Measurements from ENCODE around the gene INMT. TPM values are rescaled to one million over a fixed set of nuclear protein-coding genes. Genes with fewer than 3 reads are reported as not detected.
A peak's percentile ranks its signal among the peaks of the same experiment; 100 is the strongest.

Gene INMT
- total RNA-seq, 1 donor from 2014 or later: 0.09 TPM

GRCh38 chr7:30765408-30765807 is 13.5 kb downstream of the INMT start:
- Histone ChIP-seq H3K9me3 (ENCODE audit: insufficient read depth, low read depth, low read length) (no peaks in the 10 kb centered on the region), H3K4me3 (ENCODE audit: insufficient read depth, low read depth, low read length) (no peak overlapping the region), H2AFZ (ENCODE audit: low read depth, low read length) (no peak overlapping the region), H3K4me2 (ENCODE audit: low read length) (no peak overlapping the region), H3K27me3 (ENCODE audit: insufficient read depth, low read length) (peaks cover 6% of the 10 kb centered on the region), H3K4me1 (ENCODE audit: insufficient read depth, low read length) (no peaks in the 10 kb centered on the region), H3K27ac (ENCODE audit: low read depth, low read length) (no peak overlapping the region), H4K20me1 (ENCODE audit: insufficient read depth, low read length) (no peaks in the 10 kb centered on the region), H3K9ac (ENCODE audit: low read length) (no peak overlapping the region), H3K79me2 (ENCODE audit: insufficient read depth, low read length) (no peaks in the 10 kb centered on the region), H3K36me3 (ENCODE audit: insufficient read depth, low read length) (no peaks in the 10 kb centered on the region)
- no peak for TF ChIP-seq EZH2 (IDR thresholded peaks at IDR 0.05; ENCODE audit: insufficient read depth, low read length)
- TF ChIP-seq CTCF (IDR thresholded peaks at IDR 0.05; ENCODE audit: insufficient read depth, low read depth, low read length): no peak
- FAIRE-seq (no peak), DNase-seq (ENCODE audit: low read depth) (no peak)
- Mint-ChIP-seq H3K4me1 (ENCODE audit: low read depth, unreplicated experiment) (peaks cover 4% of the 10 kb centered on the region), H3K27me3 (ENCODE audit: low read depth, unreplicated experiment) (peaks cover 19% of the 10 kb centered on the region), H3K36me3 (ENCODE audit: low read depth, unreplicated experiment) (no peaks in the 10 kb centered on the region), H3K27ac (ENCODE audit: unreplicated experiment) (no peak overlapping the region), H3K4me3 (ENCODE audit: unreplicated experiment) (no peak overlapping the region), H3K9me3 (ENCODE audit: unreplicated experiment) (peaks cover 8% of the 10 kb centered on the region)

DNA sequence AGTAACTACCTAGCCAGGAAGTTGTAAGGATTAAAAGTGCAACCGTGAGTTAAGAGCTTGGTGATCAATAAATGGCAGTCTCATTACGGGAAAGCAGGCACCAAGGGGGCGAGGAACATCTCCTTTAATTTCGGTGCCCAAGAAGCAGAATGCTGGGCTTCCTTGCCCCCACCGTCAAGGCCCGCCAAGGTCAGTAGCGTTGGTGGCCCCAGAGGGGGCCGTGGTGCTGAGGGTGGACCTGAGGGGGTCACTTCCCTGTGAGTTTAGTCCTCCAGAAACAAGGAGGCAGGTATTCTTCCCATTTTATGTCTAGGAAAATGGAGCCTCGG is 18.9 kb downstream of the INMT start:
- no peak overlapping the region for H3K27ac ChIP-seq (ENCODE audit: low read depth, low read length)
- no peak for DNase-seq (ENCODE audit: low read depth)
- H3K9ac ChIP-seq (ENCODE audit: low read length): peak overlapping the region; percentile 87
- Mint-ChIP-seq H3K4me1 (ENCODE audit: low read depth, unreplicated experiment) (peaks cover 4% of the 10 kb centered on the region), H3K9me3 (ENCODE audit: unreplicated experiment) (peaks cover 2% of the 10 kb centered on the region), H3K36me3 (ENCODE audit: low read depth, unreplicated experiment) (no peaks in the 10 kb centered on the region), H3K4me3 (ENCODE audit: unreplicated experiment) (peak overlapping the region; percentile 76), H3K27me3 (ENCODE audit: low read depth, unreplicated experiment) (peaks cover 1% of the 10 kb centered on the region), H3K27ac (ENCODE audit: unreplicated experiment) (no peak overlapping the region)
- peak overlapping the region; percentile 85 for H3K4me3 ChIP-seq (ENCODE audit: insufficient read depth, low read depth, low read length)
- H3K9me3 ChIP-seq (ENCODE audit: insufficient read depth, low read depth, low read length): no peaks in the 10 kb centered on the region
- FAIRE-seq: no peak
- no peaks in the 10 kb centered on the region for H3K36me3 ChIP-seq (ENCODE audit: insufficient read depth, low read length)
- peak overlapping the region; percentile 95 for H2AFZ ChIP-seq (ENCODE audit: low read depth, low read length)
- H3K27me3 ChIP-seq (ENCODE audit: insufficient read depth, low read length): no peaks in the 10 kb centered on the region
- H3K4me2 ChIP-seq (ENCODE audit: low read length): peak overlapping the region; percentile 94
- no peaks in the 10 kb centered on the region for H3K79me2 ChIP-seq (ENCODE audit: insufficient read depth, low read length)
- TF ChIP-seq EZH2 (IDR thresholded peaks at IDR 0.05; ENCODE audit: insufficient read depth, low read length): no peak
- no peak for TF ChIP-seq CTCF (IDR thresholded peaks at IDR 0.05; ENCODE audit: insufficient read depth, low read depth, low read length)
- H3K4me1 ChIP-seq (ENCODE audit: insufficient read depth, low read length): peaks cover 8% of the 10 kb centered on the region
- H4K20me1 ChIP-seq (ENCODE audit: insufficient read depth, low read length): peaks cover 16% of the 10 kb centered on the region

DNA sequence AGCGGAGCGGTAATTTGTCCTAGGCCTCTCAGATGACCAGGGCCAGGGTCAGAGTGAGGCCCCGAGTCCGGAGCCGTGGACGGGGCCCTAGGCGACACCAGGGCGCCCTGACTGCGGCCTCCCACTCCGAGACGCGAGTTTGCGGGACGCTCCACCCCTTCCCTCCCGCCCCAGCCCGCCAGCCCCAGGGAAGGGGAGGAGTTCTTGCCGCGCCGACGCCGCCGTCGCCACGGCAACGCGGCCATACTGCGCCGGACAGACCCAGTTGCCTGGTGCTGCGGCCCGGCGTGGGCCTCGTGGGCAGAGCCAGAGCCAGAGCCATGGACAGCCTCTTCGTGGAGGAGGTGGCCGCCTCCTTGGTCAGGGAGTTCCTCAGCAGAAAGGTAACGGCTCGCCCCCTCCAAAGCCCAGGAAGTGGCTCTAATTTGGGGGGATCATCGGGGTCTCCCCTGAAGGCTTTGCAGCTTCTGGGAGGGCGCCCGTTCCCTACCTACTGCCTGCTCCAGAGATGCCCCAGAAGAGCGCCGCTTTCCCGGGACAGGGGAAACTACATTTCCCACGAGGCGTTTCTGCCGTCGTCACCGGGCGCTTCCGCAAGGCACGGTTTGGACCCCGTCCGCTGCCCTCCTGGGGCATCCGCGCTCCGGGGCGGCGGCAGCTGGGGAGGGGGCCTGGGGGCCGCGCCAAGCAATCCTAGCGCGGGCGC is 19.4 kb downstream of the INMT start, which contains the start of gene MINDY4:
TSS of gene MINDY4 (plus strand) at position 244 of the 706 bp plus-strand sequence. CDS start at position 321, 77 bp downstream.
- Mint-ChIP-seq H3K27me3 (ENCODE audit: low read depth, unreplicated experiment) (peaks cover 1% of the 10 kb centered on the region), H3K4me1 (ENCODE audit: low read depth, unreplicated experiment) (peaks cover 4% of the 10 kb centered on the region), H3K4me3 (ENCODE audit: unreplicated experiment) (peak within 1 kb of the TSS; percentile 86), H3K36me3 (ENCODE audit: low read depth, unreplicated experiment) (no peaks in the 10 kb centered on the region), H3K9me3 (ENCODE audit: unreplicated experiment) (peaks cover 2% of the 10 kb centered on the region), H3K27ac (ENCODE audit: unreplicated experiment) (peak within 1 kb of the TSS; percentile 6)
- H3K9ac ChIP-seq (ENCODE audit: low read length): peak within 1 kb of the TSS; percentile 87
- H3K79me2 ChIP-seq (ENCODE audit: insufficient read depth, low read length): no peaks in the 10 kb centered on the region
- H3K36me3 ChIP-seq (ENCODE audit: insufficient read depth, low read length): no peaks in the 10 kb centered on the region
- peak; percentile 71 for DNase-seq (ENCODE audit: low read depth)
- H2AFZ ChIP-seq (ENCODE audit: low read depth, low read length): peak within 1 kb of the TSS; percentile 95
- peak within 1 kb of the TSS; percentile 65 for H3K27ac ChIP-seq (ENCODE audit: low read depth, low read length)
- FAIRE-seq: no peak
- H3K27me3 ChIP-seq (ENCODE audit: insufficient read depth, low read length): no peaks in the 10 kb centered on the region
- peak within 1 kb of the TSS; percentile 94 for H3K4me2 ChIP-seq (ENCODE audit: low read length)
- TF ChIP-seq CTCF (IDR thresholded peaks at IDR 0.05; ENCODE audit: insufficient read depth, low read depth, low read length) (no peak), EZH2 (IDR thresholded peaks at IDR 0.05; ENCODE audit: insufficient read depth, low read length) (no peak)
- H3K4me1 ChIP-seq (ENCODE audit: insufficient read depth, low read length): peaks cover 8% of the 10 kb centered on the region
- H4K20me1 ChIP-seq (ENCODE audit: insufficient read depth, low read length): peaks cover 21% of the 10 kb centered on the region
- peak within 1 kb of the TSS; percentile 85 for H3K4me3 ChIP-seq (ENCODE audit: insufficient read depth, low read depth, low read length)
- H3K9me3 ChIP-seq (ENCODE audit: insufficient read depth, low read depth, low read length): no peaks in the 10 kb centered on the region

Measured in astrocyte (in vitro differentiated cells and primary cell).